ENCODE measurements around the gene NTRK1. TPM values are rescaled to one million over a fixed set of nuclear protein-coding genes. Genes with fewer than 3 reads are reported as not detected.

NTRK1 gene
- total and polyA plus RNA-seq, 2 of the 13 experiments (the other 11 are each of a cell fraction or from before 2014, with no cell fraction given) = not detected

DNA sequence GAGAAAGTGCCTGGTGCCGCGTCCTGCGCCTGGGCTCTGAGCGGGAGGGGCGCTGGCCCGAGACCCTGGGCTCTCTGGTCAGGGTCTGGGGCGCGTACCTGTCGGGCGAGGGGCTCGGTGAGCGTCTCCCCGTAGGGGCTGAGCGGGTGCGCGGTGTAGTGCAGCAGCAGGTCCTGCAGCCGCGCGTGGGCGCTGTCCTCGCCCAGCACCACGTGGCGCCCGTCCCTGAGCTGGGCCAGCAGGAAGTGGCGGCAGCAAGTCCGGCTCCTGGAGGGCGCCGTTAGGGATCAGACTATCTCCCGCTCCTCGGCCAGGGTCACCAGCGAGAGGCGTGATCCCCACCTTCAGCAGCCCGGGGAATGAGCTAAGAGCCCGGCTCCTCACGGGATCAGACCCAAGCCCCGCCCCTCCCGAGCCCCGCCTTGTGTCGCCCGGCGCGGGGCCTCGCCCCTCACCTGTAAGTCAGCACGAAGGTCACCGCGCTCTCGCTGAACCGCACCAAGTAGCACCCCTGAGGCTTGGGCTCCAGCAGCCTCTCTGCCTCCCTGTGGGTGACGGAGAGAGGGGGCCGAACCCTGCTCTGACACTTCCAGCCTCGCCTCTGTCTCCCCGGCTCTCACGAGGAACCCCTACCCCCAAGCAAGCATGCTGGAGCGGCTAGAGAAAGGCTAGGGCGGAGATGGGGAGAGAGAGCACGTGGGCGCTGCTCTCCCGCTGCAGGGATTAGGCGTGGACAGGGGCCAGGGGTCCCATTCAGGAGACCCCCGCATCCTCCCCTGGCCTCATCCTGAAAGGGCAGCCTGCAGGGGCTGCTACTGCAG, 46.7 kb upstream of the NTRK1 start (continued):
- no peak for TF ChIP-seq ZXDC (CRISPR knock-in tag; IDR thresholded peaks at IDR 0.05)
- TF ChIP-seq, protein P1, sequence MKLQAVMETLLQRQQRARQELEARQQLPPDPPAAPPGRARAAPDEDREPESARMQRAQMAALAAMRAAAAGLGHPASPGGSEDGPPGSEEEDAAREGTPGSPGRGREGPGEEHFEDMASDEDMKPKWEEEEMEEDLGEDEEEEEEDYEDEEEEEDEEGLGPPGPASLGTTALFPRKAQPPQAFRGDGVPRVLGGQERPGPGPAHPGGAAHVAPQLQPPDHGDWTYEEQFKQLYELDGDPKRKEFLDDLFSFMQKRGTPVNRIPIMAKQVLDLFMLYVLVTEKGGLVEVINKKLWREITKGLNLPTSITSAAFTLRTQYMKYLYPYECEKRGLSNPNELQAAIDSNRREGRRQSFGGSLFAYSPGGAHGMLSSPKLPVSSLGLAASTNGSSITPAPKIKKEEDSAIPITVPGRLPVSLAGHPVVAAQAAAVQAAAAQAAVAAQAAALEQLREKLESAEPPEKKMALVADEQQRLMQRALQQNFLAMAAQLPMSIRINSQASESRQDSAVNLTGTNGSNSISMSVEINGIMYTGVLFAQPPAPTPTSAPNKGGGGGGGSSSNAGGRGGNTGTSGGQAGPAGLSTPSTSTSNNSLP (IDR thresholded peaks at IDR 0.05; ENCODE audit: low read depth, low read length) = no peak
- peak; percentile 86 for TF ChIP-seq ZBTB7A (CRISPR knock-in tag; IDR thresholded peaks at IDR 0.05)
- peak; percentile 98 for TF ChIP-seq ZBTB33 (CRISPR knock-in tag; IDR thresholded peaks at IDR 0.05)
- TF ChIP-seq NFATC3 (CRISPR knock-in tag; IDR thresholded peaks at IDR 0.05) = no peak
- peak; percentile 43; the same call in 1 of the 2 replicates for TF ChIP-seq ZNF350 (CRISPR knock-in tag; IDR thresholded peaks at IDR 0.05; ENCODE audit: borderline replicate concordance, low read depth)
- TF ChIP-seq ZNF235 (CRISPR knock-in tag; IDR thresholded peaks at IDR 0.05; ENCODE audit: borderline replicate concordance) = no peak
- 0 out of 2 replicates have a peak, but pooled peaks have one; percentile 36 for TF ChIP-seq HNRNPL (IDR thresholded peaks at IDR 0.05; ENCODE audit: low read depth, low read length)
- peak; percentile 86 for TF ChIP-seq SALL1 (CRISPR knock-in tag; IDR thresholded peaks at IDR 0.05)
- no peak for TF ChIP-seq SMAD9 (CRISPR knock-in tag; IDR thresholded peaks at IDR 0.05)
- peak; percentile 63; the same call in 1 of the 2 replicates for TF ChIP-seq MED13 (CRISPR knock-in tag; IDR thresholded peaks at IDR 0.05)
- TF ChIP-seq, protein P2, sequence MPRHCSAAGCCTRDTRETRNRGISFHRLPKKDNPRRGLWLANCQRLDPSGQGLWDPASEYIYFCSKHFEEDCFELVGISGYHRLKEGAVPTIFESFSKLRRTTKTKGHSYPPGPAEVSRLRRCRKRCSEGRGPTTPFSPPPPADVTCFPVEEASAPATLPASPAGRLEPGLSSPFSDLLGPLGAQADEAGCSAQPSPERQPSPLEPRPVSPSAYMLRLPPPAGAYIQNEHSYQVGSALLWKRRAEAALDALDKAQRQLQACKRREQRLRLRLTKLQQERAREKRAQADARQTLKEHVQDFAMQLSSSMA (CRISPR knock-in tag; IDR thresholded peaks at IDR 0.05) = no peak
- TF ChIP-seq ZNF547 (CRISPR knock-in tag; IDR thresholded peaks at IDR 0.05) = peak; percentile 85; the same call in 1 of the 2 replicates
- no peak; the same call in 1 of the 2 replicates for TF ChIP-seq SNAI1 (CRISPR knock-in tag; IDR thresholded peaks at IDR 0.05; ENCODE audit: borderline replicate concordance)
- TF ChIP-seq PHB2 (IDR thresholded peaks at IDR 0.05; ENCODE audit: partially characterized antibody) = no peak
- 0 out of 2 replicates have a peak, but pooled peaks have one; percentile 34 for TF ChIP-seq PAX8 (CRISPR knock-in tag; IDR thresholded peaks at IDR 0.05; ENCODE audit: borderline replicate concordance)
- TF ChIP-seq, protein P3, sequence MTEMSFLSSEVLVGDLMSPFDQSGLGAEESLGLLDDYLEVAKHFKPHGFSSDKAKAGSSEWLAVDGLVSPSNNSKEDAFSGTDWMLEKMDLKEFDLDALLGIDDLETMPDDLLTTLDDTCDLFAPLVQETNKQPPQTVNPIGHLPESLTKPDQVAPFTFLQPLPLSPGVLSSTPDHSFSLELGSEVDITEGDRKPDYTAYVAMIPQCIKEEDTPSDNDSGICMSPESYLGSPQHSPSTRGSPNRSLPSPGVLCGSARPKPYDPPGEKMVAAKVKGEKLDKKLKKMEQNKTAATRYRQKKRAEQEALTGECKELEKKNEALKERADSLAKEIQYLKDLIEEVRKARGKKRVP (CRISPR knock-in tag; IDR thresholded peaks at IDR 0.05) = peak in 1 of 2 experiments; percentile 33; a peak in 1 of 4 replicates
- no peak for TF ChIP-seq ZNF850 (CRISPR knock-in tag; conservative IDR thresholded peaks at IDR 0.05)

Data from HepG2 (cell line).